Small intestine (tissue), 7 donors: ENCODE results near the gene DHRS1. TPM values are rescaled to one million over a fixed set of nuclear protein-coding genes. Genes with fewer than 3 reads are reported as not detected.

ENCODE experiments used
- DNase-seq, 2 donors: peaks; one replicate each; pipeline versions ENCODE4 v3.0.0 to v3.0.0-alpha.2; 2013
- FAIRE-seq: peaks from 2 replicates; lab custom pipeline; 2012; peaks lifted over from hg19 to GRCh38; lab: Jason Lieb, UNC
- H3K27ac ChIP-seq, 3 donors: one replicate each; pipeline ENCODE4 v1.5.1; 2013; ENCODE audit warnings: low read length in 2 of 3, mild to moderate bottlenecking in 2 of 3, control low read depth in 1 of 3, inconsistent platforms in 1 of 3, low read depth in 1 of 3, moderate library complexity in 1 of 3
- H3K27me3 ChIP-seq, 3 donors: one replicate each; pipeline ENCODE4 v1.6.1; 2013; ENCODE audit warnings: low read length in 3 of 3, inconsistent platforms in 1 of 3; ENCODE audit not compliant: control insufficient read depth in 3 of 3, insufficient read depth in 3 of 3
- H3K36me3 ChIP-seq, 3 donors: one replicate each; pipeline ENCODE4 v1.6.1; 2013; ENCODE audit warnings: low read length in 3 of 3, inconsistent platforms in 1 of 3, low read depth in 1 of 3, mild to moderate bottlenecking in 1 of 3, moderate library complexity in 1 of 3; ENCODE audit not compliant: control insufficient read depth in 3 of 3, insufficient read depth in 2 of 3
- H3K4me1 ChIP-seq, 3 donors: one replicate each; pipeline ENCODE4 v1.6.1; 2013; ENCODE audit warnings: low read length in 2 of 3, inconsistent platforms in 1 of 3, low read depth in 1 of 3, mild to moderate bottlenecking in 1 of 3, moderate library complexity in 1 of 3; ENCODE audit not compliant: control insufficient read depth in 3 of 3, insufficient read depth in 2 of 3
- H3K4me3 ChIP-seq, 3 donors: one replicate each; pipeline ENCODE4 v1.5.1; 2013; ENCODE audit warnings: low read length in 3 of 3, control low read depth in 1 of 3, inconsistent platforms in 1 of 3, low read depth in 1 of 3, mild to moderate bottlenecking in 1 of 3, moderate library complexity in 1 of 3
- H3K9me3 ChIP-seq, 2 donors: one replicate each; pipeline ENCODE4 v1.6.1; 2013; ENCODE audit warnings: low read depth in 1 of 2, low read length in 1 of 2; ENCODE audit not compliant: control insufficient read depth in 2 of 2, insufficient read depth in 1 of 2
- WGBS, 3 donors: extraction: QIAGEN DNeasy Blood & Tissue Kit; methylation state at CpG; one replicate each; pipeline ENCODE4 v1.1.7; 2013; 5-methylcytosine and 5-hydroxymethylcytosine counted together
- polyA plus RNA-seq, 4 donors: library from polyadenylated mRNA; stranded (reverse) in 3 of 4; unstranded in 1 of 4; fragments of 200-250 nt in 3 of 4; fragments of 120-200 nt in 1 of 4; gene quantifications; one replicate each; pipeline versions ENCODE4 v1.2.1 to v1.2.3, GENCODE V29; 2013
- donor health status: healthy with polysubstance abuse.
- donor health status: control.
- donor health status: control.
- donor health status: Bipolar disorder and iron deficiency.
- donor health status: healthy.

The DHRS1 gene
- polyA plus RNA-seq, 4 donors, result 45.2 to 95.7 (median 66.5) TPM

DNA sequence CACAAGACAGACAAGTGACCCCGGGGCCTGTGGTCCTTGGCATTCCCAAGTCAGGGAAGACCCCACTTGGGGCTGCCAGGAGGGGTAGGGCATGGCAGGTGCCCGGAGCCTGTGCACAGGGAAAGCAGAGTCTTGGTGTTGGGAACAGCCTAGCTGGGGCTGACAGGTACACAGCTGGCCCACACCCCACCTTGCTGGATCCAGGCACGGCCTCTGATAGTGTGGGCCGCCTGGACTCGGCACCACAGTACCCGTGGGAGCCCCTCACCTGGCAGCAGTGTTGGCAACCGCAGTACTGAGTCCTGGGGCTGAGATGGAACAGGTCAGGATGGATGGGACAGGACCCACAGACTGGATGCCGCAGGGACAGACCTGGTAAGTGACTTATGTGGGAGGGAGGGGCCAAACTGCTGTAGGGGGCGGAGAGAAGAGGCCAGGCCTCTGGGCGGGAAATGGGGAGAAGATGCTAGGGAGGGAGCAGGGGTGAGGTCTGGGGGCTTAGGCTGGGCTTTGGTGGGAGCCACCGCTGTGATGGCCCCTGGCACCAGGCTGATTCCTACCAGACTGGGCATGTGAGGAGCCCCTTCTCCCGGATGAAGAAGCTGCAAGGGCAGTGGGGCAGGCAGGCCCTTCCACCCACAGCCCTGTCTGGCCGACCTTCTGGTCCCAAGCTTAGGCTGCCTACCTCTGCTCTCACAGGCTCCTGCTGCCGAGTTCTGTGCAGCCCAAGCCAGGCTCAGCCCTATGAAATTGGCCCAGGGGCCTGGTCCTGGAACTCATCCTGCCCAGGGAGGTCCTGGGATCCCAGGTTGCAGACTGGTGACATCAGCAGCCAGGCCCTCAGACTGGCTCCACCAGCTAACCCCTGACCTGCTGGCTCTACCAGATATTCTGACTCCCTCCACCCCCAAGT, 36.5 kb downstream of the DHRS1 start, which contains the start of gene TGM1:
Gene TGM1, minus strand, starts transcription at position 357 of the 913 bp plus-strand sequence. CDS start 825 bp downstream, outside the sequence.
- DNase-seq (no peak), FAIRE-seq (no peak)
- no peaks in the 10 kb centered on the region for H3K27me3 ChIP-seq
- peaks cover 0 to 83% (median 10%) of the 10 kb centered on the region in 3 donors for H3K36me3 ChIP-seq
- no peak within 1 kb of the TSS for H3K27ac ChIP-seq
- no peaks in the 10 kb centered on the region for H3K4me1 ChIP-seq
- no peak within 1 kb of the TSS for H3K4me3 ChIP-seq
- H3K9me3 ChIP-seq, result no peaks in the 10 kb centered on the region
- 79 to 89% (median 85%) methylated on average over 14 of the region's 14 CpGs for WGBS, 3 donors

DNA sequence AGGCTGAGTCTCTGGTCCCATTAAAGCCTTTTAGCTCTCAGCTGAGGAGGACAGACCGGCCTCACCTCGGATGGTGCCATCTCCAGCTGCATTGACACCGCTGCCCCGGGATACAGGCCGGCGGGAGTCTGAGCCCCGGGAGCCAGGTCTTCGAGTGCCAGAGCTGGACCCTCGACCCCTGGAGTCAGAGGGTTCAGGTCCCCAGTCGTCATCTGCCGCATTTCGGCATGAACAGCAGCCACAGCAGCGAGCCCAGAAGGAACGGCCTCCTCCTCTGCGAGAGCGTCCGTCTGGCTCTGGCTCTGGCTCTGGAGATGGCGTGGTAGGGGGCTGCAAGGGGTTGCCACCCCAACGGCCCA, 37.6 kb downstream of the DHRS1 start:
- DNase-seq (no peak), FAIRE-seq (no peak)
- Histone ChIP-seq H3K4me3 (no peak overlapping the region), H3K27ac (no peak overlapping the region), H3K9me3 (no peaks in the 10 kb centered on the region), H3K36me3 (peaks cover 0 to 75% (median 9%) of the 10 kb centered on the region in 3 donors), H3K27me3 (no peaks in the 10 kb centered on the region), H3K4me1 (peaks cover 0 to 3% (median 0%) of the 10 kb centered on the region in 3 donors)
- 92 to 97% (median 92%) methylated on average over 19 of the region's 19 CpGs for WGBS, 3 donors

DNA sequence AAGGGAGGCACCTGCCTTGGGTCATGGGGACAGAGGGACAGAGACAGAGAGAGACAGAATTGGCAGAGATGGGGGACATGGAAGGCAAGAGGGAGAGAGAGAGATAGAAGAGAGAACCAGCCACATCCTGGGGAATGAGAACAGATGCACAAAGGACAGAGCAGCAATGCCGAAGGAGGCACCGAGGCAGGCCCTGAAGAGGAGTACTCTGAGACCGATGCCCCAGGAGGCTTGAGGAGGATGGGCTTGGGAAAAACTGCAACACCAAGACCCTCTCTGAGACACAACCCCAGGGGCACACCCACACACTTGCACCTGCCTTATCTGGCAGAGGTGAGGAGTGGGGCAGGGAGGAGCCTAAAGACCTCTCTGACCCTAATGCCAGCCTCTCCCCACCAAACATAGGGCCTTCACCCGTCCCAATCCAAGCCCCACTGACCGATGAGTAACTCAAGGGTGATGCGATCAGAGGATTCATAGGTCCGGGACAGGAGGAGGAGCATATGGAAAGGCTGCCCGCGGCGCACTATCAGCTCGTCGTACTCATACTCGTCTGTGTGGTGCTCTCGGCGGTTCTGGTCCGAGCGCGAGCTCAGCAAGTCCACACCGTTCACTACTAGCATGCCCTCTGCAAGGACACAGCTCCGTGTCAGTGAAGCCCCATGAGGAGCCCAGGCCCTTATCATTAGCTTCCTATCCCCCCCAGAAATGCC, 38.2 kb downstream of the DHRS1 start:
- FAIRE-seq (no peak), DNase-seq (no peak)
- Histone ChIP-seq H3K36me3 (peaks cover 0 to 72% (median 3%) of the 10 kb centered on the region in 3 donors), H3K27ac (no peak overlapping the region), H3K27me3 (no peaks in the 10 kb centered on the region), H3K4me3 (no peak overlapping the region), H3K9me3 (no peaks in the 10 kb centered on the region), H3K4me1 (peaks cover 0 to 3% (median 0%) of the 10 kb centered on the region in 3 donors)
- WGBS, 3 donors, result 88 to 93% (median 89%) methylated on average over 20 of the region's 20 CpGs

DNA sequence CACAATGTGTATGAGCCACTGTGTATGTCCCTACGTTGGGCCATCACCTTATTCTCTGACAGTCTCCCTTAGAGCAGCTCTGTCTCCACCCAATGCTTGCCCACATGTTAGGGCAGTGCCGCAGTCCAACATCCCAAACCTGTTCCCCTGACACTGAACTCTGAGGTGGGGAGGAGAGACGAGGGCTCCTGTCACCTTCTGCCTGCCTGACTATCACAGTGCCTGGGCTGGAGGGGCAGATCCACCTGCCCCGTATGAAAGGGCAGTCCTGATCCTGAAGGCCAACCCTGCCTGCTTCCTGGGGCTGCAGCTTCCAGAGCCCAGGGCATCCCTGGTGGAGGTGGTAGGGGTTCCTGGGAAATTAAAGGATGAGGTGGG, 38.8 kb downstream of the DHRS1 start:
- H3K9me3 ChIP-seq, result no peaks in the 10 kb centered on the region
- peaks cover 0 to 70% (median 0%) of the 10 kb centered on the region in 3 donors for H3K36me3 ChIP-seq
- DNase-seq, result no peak
- no peak for FAIRE-seq
- no peak overlapping the region for H3K27ac ChIP-seq
- H3K27me3 ChIP-seq, result no peaks in the 10 kb centered on the region
- peaks cover 0 to 10% (median 0%) of the 10 kb centered on the region in 3 donors for H3K4me1 ChIP-seq
- 78 to 82% (median 81%) methylated on average over 4 of the region's 4 CpGs for WGBS, 3 donors
- no peak overlapping the region for H3K4me3 ChIP-seq

DNA sequence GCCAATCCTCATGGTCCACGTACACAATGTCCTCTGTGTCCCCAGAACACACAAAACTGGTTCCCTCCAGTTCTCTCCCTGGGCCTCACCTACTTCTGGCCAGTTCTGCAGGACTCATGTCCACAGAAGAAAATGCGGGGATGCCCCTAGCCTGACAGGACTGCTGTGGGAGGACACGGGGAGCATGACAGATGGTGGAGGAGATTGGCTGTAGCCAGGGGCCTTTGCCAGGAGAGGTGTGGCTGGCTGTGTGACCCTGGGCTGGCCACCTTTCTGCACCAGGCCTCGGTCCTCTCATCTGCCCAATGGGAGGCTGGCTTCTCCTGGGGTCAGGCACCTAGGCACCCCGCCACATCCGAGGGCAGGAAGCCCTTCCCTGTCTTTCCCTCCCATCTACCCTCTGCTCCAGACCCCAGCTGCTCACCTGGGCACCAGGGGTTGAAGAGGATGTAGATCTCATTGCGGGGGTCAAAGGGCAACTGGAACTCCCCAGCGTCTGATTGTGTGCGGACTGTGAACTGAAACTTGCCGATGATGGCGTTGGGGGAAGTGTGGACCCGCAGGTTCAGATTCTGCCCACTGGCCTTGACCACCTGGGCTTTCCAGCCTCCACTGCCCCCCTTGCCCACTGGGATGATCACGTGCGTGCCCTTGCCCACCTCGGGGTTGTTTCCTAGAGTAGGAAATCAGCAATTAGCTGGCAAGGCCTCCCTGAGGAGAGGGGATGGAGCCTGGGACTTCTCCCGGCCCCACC, 39.4 kb downstream of the DHRS1 start:
- Histone ChIP-seq H3K4me3 (no peak overlapping the region), H3K27ac (no peak overlapping the region), H3K27me3 (no peaks in the 10 kb centered on the region), H3K4me1 (peaks cover 0 to 15% (median 0%) of the 10 kb centered on the region in 3 donors), H3K9me3 (no peaks in the 10 kb centered on the region), H3K36me3 (peaks cover 0 to 68% (median 0%) of the 10 kb centered on the region in 3 donors)
- FAIRE-seq, result no peak
- DNase-seq, result peak in 1 of 2 donors; percentile 15
- WGBS, 3 donors, result 64 to 83% (median 75%) methylated on average over 15 to 16 of the region's 16 CpGs

DNA sequence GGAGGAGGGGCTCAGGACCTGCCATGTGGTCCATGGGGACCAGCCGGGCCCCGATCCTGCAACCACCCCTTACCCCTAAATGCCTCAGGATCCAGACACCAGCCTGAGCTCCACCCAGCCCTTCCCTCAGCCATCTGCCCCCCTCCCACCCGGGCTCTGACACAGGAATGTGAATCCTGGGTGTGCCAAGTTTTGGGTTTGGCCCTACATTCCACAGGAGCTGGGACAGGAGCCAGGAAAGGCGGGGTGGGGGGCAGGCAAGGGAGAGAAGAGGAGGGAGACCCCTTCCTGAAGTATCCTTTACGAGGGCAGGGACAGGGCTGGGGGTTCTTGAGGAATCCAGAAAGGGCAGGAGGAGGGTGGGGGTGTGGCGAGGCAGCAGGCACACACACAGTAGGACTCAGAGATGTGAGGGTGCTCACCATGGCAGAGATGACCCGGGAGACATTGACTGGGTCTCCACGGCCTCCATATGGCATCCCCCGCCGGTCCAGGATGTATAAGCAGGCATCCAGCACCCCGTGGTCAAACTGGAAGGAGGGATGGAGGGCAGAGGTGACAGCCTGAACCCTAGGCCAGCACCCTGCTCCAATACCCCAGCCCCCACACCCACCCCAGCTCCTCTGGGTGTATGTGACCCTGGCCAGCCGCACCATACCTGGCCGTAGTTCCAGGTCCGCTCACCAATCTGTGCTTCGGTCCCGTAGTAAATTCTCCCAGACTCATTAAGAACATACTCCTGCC, 40.1 kb downstream of the DHRS1 start:
- peaks cover 0 to 21% (median 0%) of the 10 kb centered on the region in 3 donors for H3K4me1 ChIP-seq
- WGBS, 3 donors, result 79 to 83% (median 80%) methylated on average over 15 to 16 of the region's 16 CpGs

DNA sequence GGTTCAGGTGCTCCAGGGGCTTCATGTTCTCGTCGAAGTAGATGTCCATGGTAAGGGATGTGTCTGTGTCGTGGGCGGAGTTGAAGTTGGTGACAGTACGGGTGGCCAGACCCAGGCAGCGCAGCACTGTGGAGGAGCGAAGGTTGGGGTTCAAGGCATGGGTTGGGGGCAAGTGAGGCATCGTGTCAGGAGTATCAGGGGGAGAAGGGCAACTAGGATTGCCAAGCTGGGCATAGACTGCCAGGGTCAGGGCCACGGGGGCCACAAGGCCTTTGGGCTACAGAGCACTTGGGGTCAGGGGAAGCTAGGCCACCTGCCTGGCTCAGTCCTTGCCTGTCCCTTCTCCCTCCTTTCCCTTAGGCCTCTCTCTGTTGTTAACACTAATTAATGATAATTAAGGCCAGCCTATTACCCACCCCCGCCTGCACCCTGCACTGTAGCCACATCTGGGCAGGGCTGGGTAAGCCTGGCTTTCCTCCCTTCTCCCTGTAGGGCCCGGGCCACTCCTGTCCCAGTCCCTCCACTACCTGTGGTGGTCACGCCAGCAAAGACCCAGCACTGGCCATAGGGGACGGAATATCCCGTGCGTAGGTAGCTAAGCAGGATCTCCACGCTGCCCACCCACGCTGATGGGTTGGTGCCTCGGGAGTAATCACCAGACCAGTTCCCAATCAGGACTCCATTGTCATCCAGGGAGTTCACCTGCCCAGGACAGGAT, 40.9 kb downstream of the DHRS1 start:
- Histone ChIP-seq H3K4me3 (no peak overlapping the region), H3K4me1 (peaks cover 0 to 21% (median 0%) of the 10 kb centered on the region in 3 donors), H3K27me3 (no peaks in the 10 kb centered on the region), H3K27ac (no peak overlapping the region), H3K9me3 (no peaks in the 10 kb centered on the region), H3K36me3 (peaks cover 0 to 68% (median 0%) of the 10 kb centered on the region in 3 donors)
- DNase-seq (no peak), FAIRE-seq (no peak)
- 92 to 94% (median 93%) methylated on average over 18 of the region's 18 CpGs for WGBS, 3 donors

More for the DNA sequence above, 40.1 kb downstream of the DHRS1 start:
- FAIRE-seq (no peak), DNase-seq (no peak)
- Histone ChIP-seq H3K4me3 (no peak overlapping the region), H3K27me3 (no peaks in the 10 kb centered on the region), H3K36me3 (peaks cover 0 to 68% (median 0%) of the 10 kb centered on the region in 3 donors), H3K27ac (no peak overlapping the region), H3K9me3 (no peaks in the 10 kb centered on the region)
